Esophagus muscularis mucosa (tissue), 3 donors: ENCODE data around the gene RCBTB2.

ENCODE experiments used
- CTCF ChIP-seq, 3 experiments: fragments of 200-600 bp in 2 of 3; fragments of 450-650 bp in 1 of 3; sonication (generic) in 2 of 3; IDR thresholded peaks; one replicate each; pipeline ENCODE4 v1.5.1; 2017 to 2019; ENCODE audit warnings: antibody characterized with exemption in 3 of 3, mild to moderate bottlenecking in 2 of 3, moderate library complexity in 1 of 3
- EP300 ChIP-seq: sonication (generic); formaldehyde crosslinking; IDR thresholded peaks from one replicate; pipeline ENCODE4 v1.6.1; 2017; ENCODE audit warnings: antibody characterized with exemption

- TF ChIP-seq CTCF (IDR thresholded peaks at IDR 0.05) = no peak
- no peak for TF ChIP-seq EP300
These were observed 2.1 kb upstream of the RCBTB2 start for GRCh38 chr13:48534911-48535501.
